ENCODE results near the gene EFHC1.

EFHC1 gene

GRCh38 chr6:52543729-52544601, 123.8 kb downstream of the EFHC1 start:
- DNase-seq, result no peak

- no peak for DNase-seq
Observed at GRCh38 chr6:52544602-52545405, 124.7 kb downstream of the EFHC1 start.

- no peak for DNase-seq
Observed at GRCh38 chr6:52545406-52546119, 125.4 kb downstream of the EFHC1 start.

- no peak for DNase-seq
Observed at GRCh38 chr6:52546192-52546591, 126.0 kb downstream of the EFHC1 start.

- no peak for DNase-seq
Observed at GRCh38 chr6:52546678-52547077, 126.5 kb downstream of the EFHC1 start.

GRCh38 chr6:52547647-52548352, 127.7 kb downstream of the EFHC1 start:
- no peak for DNase-seq

- no peak for DNase-seq
Observed at GRCh38 chr6:52548353-52548713, 128.2 kb downstream of the EFHC1 start.

- DNase-seq, result no peak
Observed at GRCh38 chr6:52548999-52549398, 128.9 kb downstream of the EFHC1 start.

GRCh38 chr6:52549428-52549827, 129.3 kb downstream of the EFHC1 start:
- no peak for DNase-seq

GRCh38 chr6:52550014-52550575, 130.0 kb downstream of the EFHC1 start:
- no peak for DNase-seq

GRCh38 chr6:52550870-52551269, 130.7 kb downstream of the EFHC1 start:
- no peak for DNase-seq

GRCh38 chr6:52551483-52552277, 131.5 kb downstream of the EFHC1 start:
- DNase-seq, result no peak

GRCh38 chr6:52552278-52552643, 132.1 kb downstream of the EFHC1 start:
- no peak for DNase-seq

- DNase-seq, result no peak
Observed at GRCh38 chr6:52553158-52553557, 133.0 kb downstream of the EFHC1 start.

GRCh38 chr6:52553719-52554118, 133.6 kb downstream of the EFHC1 start:
- no peak for DNase-seq

GRCh38 chr6:52554684-52555280, 134.6 kb downstream of the EFHC1 start:
- DNase-seq, result no peak

- DNase-seq, result no peak
Observed at GRCh38 chr6:52555518-52556233, 135.5 kb downstream of the EFHC1 start.

GRCh38 chr6:52557389-52558265, 137.5 kb downstream of the EFHC1 start:
- DNase-seq, result no peak

- no peak for DNase-seq
Observed at GRCh38 chr6:52558266-52559000, 138.3 kb downstream of the EFHC1 start.

Data from CD4-positive, alpha-beta T cell treated with Interferon gamma for 1 hour (primary cell).